ENCODE results near the gene TNFRSF1A. TPM values are rescaled to one million over a fixed set of nuclear protein-coding genes. Genes with fewer than 3 reads are reported as not detected.

Gene TNFRSF1A
- total RNA-seq, 2 experiments from 2014 or later = 16.3 to 19.2 TPM

DNA sequence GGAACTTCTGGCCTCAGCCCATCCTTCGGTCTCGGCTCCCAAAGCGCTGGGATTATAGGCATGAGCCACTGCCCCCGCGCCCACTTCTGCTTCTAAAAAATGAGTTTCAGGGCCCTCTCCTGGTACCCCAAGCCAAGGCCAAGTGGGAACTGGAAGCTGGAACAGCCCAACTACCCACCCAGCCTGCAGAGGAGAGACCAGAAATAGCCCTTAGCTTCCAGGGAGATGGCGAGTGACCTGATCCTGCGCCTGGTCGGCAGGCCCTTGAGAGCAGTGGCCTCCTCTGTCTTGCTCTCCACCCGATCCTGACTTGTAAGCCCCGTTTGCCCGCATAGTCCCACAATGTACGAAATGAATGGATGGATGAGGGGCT lies 62.6 kb downstream of the TNFRSF1A start:
- TF ChIP-seq, protein P1, sequence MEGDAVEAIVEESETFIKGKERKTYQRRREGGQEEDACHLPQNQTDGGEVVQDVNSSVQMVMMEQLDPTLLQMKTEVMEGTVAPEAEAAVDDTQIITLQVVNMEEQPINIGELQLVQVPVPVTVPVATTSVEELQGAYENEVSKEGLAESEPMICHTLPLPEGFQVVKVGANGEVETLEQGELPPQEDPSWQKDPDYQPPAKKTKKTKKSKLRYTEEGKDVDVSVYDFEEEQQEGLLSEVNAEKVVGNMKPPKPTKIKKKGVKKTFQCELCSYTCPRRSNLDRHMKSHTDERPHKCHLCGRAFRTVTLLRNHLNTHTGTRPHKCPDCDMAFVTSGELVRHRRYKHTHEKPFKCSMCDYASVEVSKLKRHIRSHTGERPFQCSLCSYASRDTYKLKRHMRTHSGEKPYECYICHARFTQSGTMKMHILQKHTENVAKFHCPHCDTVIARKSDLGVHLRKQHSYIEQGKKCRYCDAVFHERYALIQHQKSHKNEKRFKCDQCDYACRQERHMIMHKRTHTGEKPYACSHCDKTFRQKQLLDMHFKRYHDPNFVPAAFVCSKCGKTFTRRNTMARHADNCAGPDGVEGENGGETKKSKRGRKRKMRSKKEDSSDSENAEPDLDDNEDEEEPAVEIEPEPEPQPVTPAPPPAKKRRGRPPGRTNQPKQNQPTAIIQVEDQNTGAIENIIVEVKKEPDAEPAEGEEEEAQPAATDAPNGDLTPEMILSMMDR (IDR thresholded peaks at IDR 0.05) = no peak
- H3K36me3 Mint-ChIP-seq (ENCODE audit: low read depth) = no peaks in the 10 kb centered on the region
- no peak for DNase-seq
- no peaks in the 10 kb centered on the region for H3K9me3 Mint-ChIP-seq
- Histone ChIP-seq H3K36me3 (ENCODE audit: insufficient read depth, low read length) (no peaks in the 10 kb centered on the region), H3K27ac (ENCODE audit: low read depth in 1 of 2, low read length in 2 of 2) (no peak overlapping the region), H3K4me3 (ENCODE audit: low read length) (no peak overlapping the region), H3K27me3 (ENCODE audit: control insufficient read depth in 1 of 2, insufficient read depth in 2 of 2, low read length in 2 of 2) (peaks cover 6 to 11% of the 10 kb centered on the region in 2 experiments), H3K4me1 (ENCODE audit: insufficient read depth, low read length) (peaks cover 12% of the 10 kb centered on the region), H3K9me3 (ENCODE audit: control insufficient read depth in 1 of 2, insufficient read depth in 1 of 2, low read length in 2 of 2) (no peaks in the 10 kb centered on the region)
- peak overlapping the region; percentile 51 for H3K4me3 Mint-ChIP-seq
- intact Hi-C loops (cut with DNase I, micrococcal nuclease) = loop anchor here in 1 of 2 experiments (5.0 kb wide), 1 partner anchor 47 kb away; no protein-coding TSS in a partner anchor
- CTCF ChIA-PET = interaction anchor here (0.5 to 2.5 kb wide), 17 partner anchors 10 to 1561 kb away, joined by 3 to 27 read pairs (median 3); partner anchors contain the start of gene MLF2
- peaks cover 6% of the 10 kb centered on the region for H3K4me1 Mint-ChIP-seq (ENCODE audit: low read depth)
- no peak for ATAC-seq (ENCODE audit: poor library complexity)
- POLR2A ChIA-PET = interaction anchor here (1.4 kb wide), 1 partner anchor 84 kb away, joined by 6 read pairs; no protein-coding TSS in a partner anchor
- no peak overlapping the region for H3K27ac Mint-ChIP-seq
- H3K27me3 Mint-ChIP-seq = peaks cover 35% of the 10 kb centered on the region

Other genes with a start within 250 kb of the TNFRSF1A start
- gene VWF, start 217.4 kb downstream of the TNFRSF1A start, total RNA-seq = under 1 TPM in 1 of 2 experiments, not detected in 1; 0.20 TPM
- gene CD9, start 141.7 kb downstream of the TNFRSF1A start, total RNA-seq = under 1 TPM; 0.36 to 0.66 TPM
- not detected for gene PLEKHG6, start 31.4 kb downstream of the TNFRSF1A start, total RNA-seq
- gene SCNN1A, start 33.5 kb upstream of the TNFRSF1A start, total RNA-seq = 1 to 10 TPM; 1.1 to 2.0 TPM
- gene LTBR, start 42.1 kb upstream of the TNFRSF1A start, total RNA-seq = under 1 TPM; 0.38 to 0.67 TPM
- gene CD27, start 102.9 kb upstream of the TNFRSF1A start, total RNA-seq = 10 to 100 TPM; 42.7 to 46.1 TPM
- 10 to 100 TPM; 14.7 to 15.8 TPM for gene TAPBPL, start 110.0 kb upstream of the TNFRSF1A start, total RNA-seq
- 10 to 100 TPM; 84.8 to 87.7 TPM for gene VAMP1, start 128.6 kb upstream of the TNFRSF1A start, total RNA-seq
- 10 to 100 TPM; 15.1 to 16.7 TPM for gene MRPL51, start 151.2 kb upstream of the TNFRSF1A start, total RNA-seq
- gene NCAPD2, start 152.0 kb upstream of the TNFRSF1A start, total RNA-seq = 10 to 100 TPM; 13.7 to 14.9 TPM
- 100 to 1,000 TPM; 498 to 508 TPM for gene GAPDH, start 192.4 kb upstream of the TNFRSF1A start, total RNA-seq
- gene IFFO1, start 214.0 kb upstream of the TNFRSF1A start, total RNA-seq = 10 to 100 TPM; 21.6 to 21.9 TPM
- gene NOP2, start 226.2 kb upstream of the TNFRSF1A start, total RNA-seq = 10 to 100 TPM; 75.3 to 76.8 TPM